ENCODE data around the gene SPOCK3. TPM values are rescaled to one million over a fixed set of nuclear protein-coding genes. Genes with fewer than 3 reads are reported as not detected.

Gene SPOCK3
- total and polyA plus RNA-seq, 9 donors = 0.50 to 11.0 (median 4.5) TPM

GRCh38 chr4:167171928-167172327 is 62.4 kb downstream of the SPOCK3 start:
- Histone ChIP-seq H3K27ac (no peak overlapping the region), H3K4me1 (ENCODE audit: insufficient read depth) (no peaks in the 10 kb centered on the region), H3K9me3 (no peaks in the 10 kb centered on the region), H3K4me3 (no peak overlapping the region), H3K36me3 (no peaks in the 10 kb centered on the region), H3K27me3 (no peaks in the 10 kb centered on the region)
- no peak for DNase-seq
- WGBS, 3 donors = 60 to 89% (median 67%) methylated on average over 1 of the region's 1 CpG
- TF ChIP-seq CTCF (IDR thresholded peaks at IDR 0.05) (no peak), EP300 (IDR thresholded peaks at IDR 0.05) (no peak)
- intact Hi-C loops (cut with DNase I) = no loop called here

GRCh38 chr4:167168611-167169010 is 65.7 kb downstream of the SPOCK3 start:
- Histone ChIP-seq H3K36me3 (no peaks in the 10 kb centered on the region), H3K27ac (no peak overlapping the region), H3K4me1 (ENCODE audit: insufficient read depth) (no peaks in the 10 kb centered on the region), H3K27me3 (no peaks in the 10 kb centered on the region), H3K4me3 (no peak overlapping the region), H3K9me3 (no peaks in the 10 kb centered on the region)
- DNase-seq = no peak
- TF ChIP-seq EP300 (IDR thresholded peaks at IDR 0.05) = no peak
- TF ChIP-seq POLR2A (IDR thresholded peaks at IDR 0.05) = no peak
- no peak for TF ChIP-seq CTCF (IDR thresholded peaks at IDR 0.05)
- intact Hi-C loops (cut with DNase I) = no loop called here
- WGBS, 3 donors = 89 to 97% (median 89%) methylated on average over 2 of the region's 2 CpGs

- Histone ChIP-seq H3K4me1 (ENCODE audit: insufficient read depth) (no peaks in the 10 kb centered on the region), H3K4me3 (no peak overlapping the region), H3K36me3 (no peaks in the 10 kb centered on the region), H3K9me3 (no peaks in the 10 kb centered on the region), H3K27me3 (no peaks in the 10 kb centered on the region), H3K27ac (no peak overlapping the region)
- 90 to 95% (median 92%) methylated on average over 4 of the region's 4 CpGs for WGBS, 3 donors
- intact Hi-C loops (cut with DNase I) = no loop called here
- DNase-seq = no peak
- TF ChIP-seq POLR2A (IDR thresholded peaks at IDR 0.05) (no peak), CTCF (IDR thresholded peaks at IDR 0.05) (no peak), EP300 (IDR thresholded peaks at IDR 0.05) (no peak)
Measured at GRCh38 chr4:167150587-167150986, 83.7 kb downstream of the SPOCK3 start.

GRCh38 chr4:167144605-167145004 is 89.7 kb downstream of the SPOCK3 start:
- H3K27ac ChIP-seq = no peak overlapping the region
- intact Hi-C loops (cut with DNase I) = no loop called here
- 26 to 53% (median 44%) methylated on average over 1 of the region's 1 CpG for WGBS, 3 donors
- no peak for DNase-seq
- H3K36me3 ChIP-seq = no peaks in the 10 kb centered on the region
- H3K4me3 ChIP-seq = no peak overlapping the region
- H3K4me1 ChIP-seq (ENCODE audit: insufficient read depth) = no peaks in the 10 kb centered on the region
- TF ChIP-seq CTCF (IDR thresholded peaks at IDR 0.05) = no peak
- no peak for TF ChIP-seq EP300 (IDR thresholded peaks at IDR 0.05)
- TF ChIP-seq POLR2A (IDR thresholded peaks at IDR 0.05) = no peak
- H3K9me3 ChIP-seq = no peaks in the 10 kb centered on the region
- no peaks in the 10 kb centered on the region for H3K27me3 ChIP-seq

- H3K27me3 ChIP-seq = no peaks in the 10 kb centered on the region
- 73 to 86% (median 80%) methylated on average over 2 of the region's 2 CpGs for WGBS, 3 donors
- no peaks in the 10 kb centered on the region for H3K4me1 ChIP-seq (ENCODE audit: insufficient read depth)
- no peak for DNase-seq
- H3K27ac ChIP-seq = no peak overlapping the region
- TF ChIP-seq POLR2A (IDR thresholded peaks at IDR 0.05) (no peak), CTCF (IDR thresholded peaks at IDR 0.05) (no peak), EP300 (IDR thresholded peaks at IDR 0.05) (no peak)
- no peak overlapping the region for H3K4me3 ChIP-seq
- no peaks in the 10 kb centered on the region for H3K36me3 ChIP-seq
- H3K9me3 ChIP-seq = no peaks in the 10 kb centered on the region
- intact Hi-C loops (cut with DNase I) = no loop called here
Measured at GRCh38 chr4:167143018-167143417, 91.3 kb downstream of the SPOCK3 start.

Measured in ovary (tissue), 9 donors.